Measurements from ENCODE around the gene ST6GALNAC5. TPM values are rescaled to one million over a fixed set of nuclear protein-coding genes. Genes with fewer than 3 reads are reported as not detected.

ST6GALNAC5 gene
- total RNA-seq, 1 experiment from 2014 or later = not detected

- BruUV-seq (replicated peaks) = no TSS peak
These were observed 10.1 kb upstream of the ST6GALNAC5 start for GRCh38 chr1:76857138-76857537.

GRCh38 chr1:76857973-76858372 is 9.3 kb upstream of the ST6GALNAC5 start:
- CTCF ChIA-PET = no interaction called here

More at GRCh38 chr1:76857138-76857537, 10.1 kb upstream of the ST6GALNAC5 start:
- H3K27me3 ChIP-seq (ENCODE audit: control insufficient read depth, insufficient read depth, low read length) = no peaks in the 10 kb centered on the region
- no peaks in the 10 kb centered on the region for H3K4me1 ChIP-seq (ENCODE audit: control insufficient read depth, insufficient read depth, low read length)
- ChIA-PET POLR2A (no interaction called here), CTCF (no interaction called here)
- TF ChIP-seq REST (IDR thresholded peaks at IDR 0.05; ENCODE audit: insufficient read depth in 1 of 2, low read depth in 2 of 2, low read length in 1 of 2) = no peak
- TF ChIP-seq POLR2AphosphoS5 (IDR thresholded peaks at IDR 0.05; ENCODE audit: low read depth, low read length) = no peak
- TF ChIP-seq SIN3A (IDR thresholded peaks at IDR 0.05; ENCODE audit: borderline replicate concordance, insufficient read depth, low read depth, low read length) = no peak
- TF ChIP-seq, protein P1, sequence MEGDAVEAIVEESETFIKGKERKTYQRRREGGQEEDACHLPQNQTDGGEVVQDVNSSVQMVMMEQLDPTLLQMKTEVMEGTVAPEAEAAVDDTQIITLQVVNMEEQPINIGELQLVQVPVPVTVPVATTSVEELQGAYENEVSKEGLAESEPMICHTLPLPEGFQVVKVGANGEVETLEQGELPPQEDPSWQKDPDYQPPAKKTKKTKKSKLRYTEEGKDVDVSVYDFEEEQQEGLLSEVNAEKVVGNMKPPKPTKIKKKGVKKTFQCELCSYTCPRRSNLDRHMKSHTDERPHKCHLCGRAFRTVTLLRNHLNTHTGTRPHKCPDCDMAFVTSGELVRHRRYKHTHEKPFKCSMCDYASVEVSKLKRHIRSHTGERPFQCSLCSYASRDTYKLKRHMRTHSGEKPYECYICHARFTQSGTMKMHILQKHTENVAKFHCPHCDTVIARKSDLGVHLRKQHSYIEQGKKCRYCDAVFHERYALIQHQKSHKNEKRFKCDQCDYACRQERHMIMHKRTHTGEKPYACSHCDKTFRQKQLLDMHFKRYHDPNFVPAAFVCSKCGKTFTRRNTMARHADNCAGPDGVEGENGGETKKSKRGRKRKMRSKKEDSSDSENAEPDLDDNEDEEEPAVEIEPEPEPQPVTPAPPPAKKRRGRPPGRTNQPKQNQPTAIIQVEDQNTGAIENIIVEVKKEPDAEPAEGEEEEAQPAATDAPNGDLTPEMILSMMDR (IDR thresholded peaks at IDR 0.05) = no peak
- TF ChIP-seq TCF7L2 (IDR thresholded peaks at IDR 0.05; ENCODE audit: low read depth, low read length) = no peak
- intact Hi-C loops (cut with micrococcal nuclease; ENCODE audit: unreplicated experiment) (no loop called here), in situ Hi-C loops (cut with HindIII; ENCODE audit: low pct_unique_long_range_greater_than_20kb, low sequenced_read_pairs) (no loop called here)
- H3K27ac ChIP-seq (ENCODE audit: low read length) = no peak overlapping the region
- H3K36me3 ChIP-seq (ENCODE audit: control insufficient read depth, insufficient read depth, low read length) = no peaks in the 10 kb centered on the region
- no peaks in the 10 kb centered on the region for H3K9me3 ChIP-seq (ENCODE audit: control insufficient read depth, insufficient read depth, low read depth, low read length)
- no peak for DNase-seq (ENCODE audit: low read depth, low spot score)
- H3K4me3 ChIP-seq (ENCODE audit: low read depth in 2 of 2, low read length in 2 of 2) = no peak overlapping the region
- ATAC-seq = no peak

More at GRCh38 chr1:76857973-76858372, 9.3 kb upstream of the ST6GALNAC5 start:
- H3K27me3 ChIP-seq (ENCODE audit: control insufficient read depth, insufficient read depth, low read length) = no peaks in the 10 kb centered on the region
- H3K27ac ChIP-seq (ENCODE audit: low read length) = no peak overlapping the region
- no peak overlapping the region for H3K4me3 ChIP-seq (ENCODE audit: low read depth in 2 of 2, low read length in 2 of 2)
- no peaks in the 10 kb centered on the region for H3K4me1 ChIP-seq (ENCODE audit: control insufficient read depth, insufficient read depth, low read length)
- DNase-seq (ENCODE audit: low read depth, low spot score) (no peak), ATAC-seq (no peak)
- intact Hi-C loops (cut with micrococcal nuclease; ENCODE audit: unreplicated experiment) (no loop called here), in situ Hi-C loops (cut with HindIII; ENCODE audit: low pct_unique_long_range_greater_than_20kb, low sequenced_read_pairs) (no loop called here)
- no TSS peak for BruUV-seq (replicated peaks)
- no peaks in the 10 kb centered on the region for H3K9me3 ChIP-seq (ENCODE audit: control insufficient read depth, insufficient read depth, low read depth, low read length)
- H3K36me3 ChIP-seq (ENCODE audit: control insufficient read depth, insufficient read depth, low read length) = no peaks in the 10 kb centered on the region
- TF ChIP-seq POLR2AphosphoS5 (IDR thresholded peaks at IDR 0.05; ENCODE audit: low read depth, low read length) = no peak
- TF ChIP-seq, protein P1 (IDR thresholded peaks at IDR 0.05) = no peak
- no peak for TF ChIP-seq SIN3A (IDR thresholded peaks at IDR 0.05; ENCODE audit: borderline replicate concordance, insufficient read depth, low read depth, low read length)
- no peak for TF ChIP-seq REST (IDR thresholded peaks at IDR 0.05; ENCODE audit: insufficient read depth in 1 of 2, low read depth in 2 of 2, low read length in 1 of 2)
- TF ChIP-seq TCF7L2 (IDR thresholded peaks at IDR 0.05; ENCODE audit: low read depth, low read length) = no peak
- POLR2A ChIA-PET = no interaction called here

Data from Panc1 (cell line).